Kidney tubule cell (primary cell): ENCODE results near the gene CDKAL1.
"Not testable (repeated sequence)": the region's sequence is repeated elsewhere in the genome, so short reads cannot be mapped to it uniquely, and the experiment has no call there.

Experiments used
- DNase-seq: peaks from one replicate; pipeline ENCODE4 v3.0.0-alpha.2; 2018; ENCODE audit warnings: low spot score

Gene CDKAL1

GRCh38 chr6:21031182-21031581, 496.9 kb downstream of the CDKAL1 start:
- no peak for DNase-seq

- DNase-seq, result no peak
Observed at GRCh38 chr6:21033084-21033483, 498.8 kb downstream of the CDKAL1 start.

- DNase-seq, result peak; percentile 45
Observed at GRCh38 chr6:21033575-21034026, 499.3 kb downstream of the CDKAL1 start.

GRCh38 chr6:21034345-21034744, 500.1 kb downstream of the CDKAL1 start:
- DNase-seq, result no peak

- DNase-seq, result no peak
Observed at GRCh38 chr6:21037453-21037852, 503.2 kb downstream of the CDKAL1 start.

- no peak for DNase-seq
Observed at GRCh38 chr6:21039926-21040325, 505.7 kb downstream of the CDKAL1 start.

GRCh38 chr6:21045135-21045700, 511.0 kb downstream of the CDKAL1 start:
- peak; percentile 97 for DNase-seq

GRCh38 chr6:21046276-21046675, 512.0 kb downstream of the CDKAL1 start:
- DNase-seq, result peak; percentile 92

GRCh38 chr6:21048047-21048446, 513.8 kb downstream of the CDKAL1 start:
- DNase-seq, result no peak

GRCh38 chr6:21049148-21049547, 514.9 kb downstream of the CDKAL1 start:
- DNase-seq, result no peak

GRCh38 chr6:21049572-21049971, 515.3 kb downstream of the CDKAL1 start:
- no peak for DNase-seq

- DNase-seq, result peak; percentile 47
Observed at GRCh38 chr6:21050935-21051334, 516.7 kb downstream of the CDKAL1 start.

GRCh38 chr6:21051777-21052176, 517.5 kb downstream of the CDKAL1 start:
- no peak for DNase-seq

- DNase-seq, result no peak
Observed at GRCh38 chr6:21053612-21054011, 519.4 kb downstream of the CDKAL1 start.

- not testable (repeated sequence) for DNase-seq
Observed at GRCh38 chr6:21055480-21055879, 521.2 kb downstream of the CDKAL1 start.

- no peak for DNase-seq
Observed at GRCh38 chr6:21061892-21062291, 527.6 kb downstream of the CDKAL1 start.

GRCh38 chr6:21064756-21065340, 530.6 kb downstream of the CDKAL1 start:
- no peak for DNase-seq

GRCh38 chr6:21067521-21067920, 533.3 kb downstream of the CDKAL1 start:
- no peak for DNase-seq

- no peak for DNase-seq
Observed at GRCh38 chr6:21070620-21071019, 536.4 kb downstream of the CDKAL1 start.

GRCh38 chr6:21071780-21072468, 537.7 kb downstream of the CDKAL1 start:
- DNase-seq, result no peak

GRCh38 chr6:21073318-21073839, 539.1 kb downstream of the CDKAL1 start:
- no peak for DNase-seq

GRCh38 chr6:21074484-21074883, 540.2 kb downstream of the CDKAL1 start:
- no peak for DNase-seq

- no peak for DNase-seq
Observed at GRCh38 chr6:21075986-21076385, 541.7 kb downstream of the CDKAL1 start.
